Calu3 (cell line): ENCODE data around the gene GOLGA8T. TPM values are rescaled to one million over a fixed set of nuclear protein-coding genes. Genes with fewer than 3 reads are reported as not detected.
"Not testable (repeated sequence)": the region's sequence is repeated elsewhere in the genome, so short reads cannot be mapped to it uniquely, and the experiment has no call there.

Experiments used
- BruUV-seq: library from RNA; stranded (reverse); fragments of 400-500 nt; replicated peaks from 2 replicates; lab custom pipeline; 2021; lab: Mats Ljungman, UMichigan
- CTCF ChIA-PET: fragments of 300-600 bp; sonication (Branson Sonifier 250); formaldehyde crosslinking; loops from one replicate; lab custom pipeline; 2022; ENCODE audit warnings: antibody characterized with exemption; lab: Charles Lee
- DNase-seq: peaks from one replicate; pipeline ENCODE4 v3.0.0; 2022
- H3K27ac Mint-ChIP-seq: one replicate; pipeline ENCODE4 v1.8.0; 2022; ENCODE audit warnings: mixed read lengths; ENCODE audit not compliant: unreplicated experiment
- H3K27me3 Mint-ChIP-seq: one replicate; pipeline ENCODE4 v1.8.0; 2022; ENCODE audit warnings: mixed read lengths; ENCODE audit not compliant: unreplicated experiment
- H3K36me3 Mint-ChIP-seq: one replicate; pipeline ENCODE4 v1.8.0; 2022; ENCODE audit warnings: mild to moderate bottlenecking, moderate library complexity, mixed read lengths; ENCODE audit not compliant: insufficient read depth, unreplicated experiment
- H3K4me1 Mint-ChIP-seq: one replicate; pipeline ENCODE4 v1.8.0; 2022; ENCODE audit warnings: mild to moderate bottlenecking, low read depth, mixed read lengths; ENCODE audit not compliant: unreplicated experiment
- H3K4me3 Mint-ChIP-seq: one replicate; pipeline ENCODE4 v1.8.0; 2022; ENCODE audit warnings: mild to moderate bottlenecking, low read depth, moderate library complexity, mixed read lengths; ENCODE audit not compliant: unreplicated experiment
- H3K9me3 Mint-ChIP-seq: one replicate; pipeline ENCODE4 v1.8.0; 2022; ENCODE audit warnings: low read depth, mixed read lengths; ENCODE audit not compliant: unreplicated experiment
- intact Hi-C: fragments of 100-400 bp; cut with micrococcal nuclease; formaldehyde crosslinking; loops from one replicate; pipeline ENCODE4 v1.10.0; 2022; ENCODE audit not compliant: unreplicated experiment
- total RNA-seq: library from RNA; stranded (reverse); gene quantifications from 2 replicates; pipeline ENCODE4 v1.2.3, GENCODE V29; 2022

GOLGA8T gene
- total RNA-seq, 1 experiment from 2014 or later = not detected

GRCh38 chr15:30187429-30187828 lies 52.6 kb downstream of the GOLGA8T start:
- H3K9me3 Mint-ChIP-seq, H3K4me1 Mint-ChIP-seq, H3K27me3 Mint-ChIP-seq, CTCF ChIA-PET, intact Hi-C loops, DNase-seq, H3K4me3 Mint-ChIP-seq, H3K27ac Mint-ChIP-seq, H3K36me3 Mint-ChIP-seq, BruUV-seq: not testable (repeated sequence)

- CTCF ChIA-PET, H3K4me1 Mint-ChIP-seq, BruUV-seq, H3K4me3 Mint-ChIP-seq, DNase-seq, H3K36me3 Mint-ChIP-seq, intact Hi-C loops, H3K9me3 Mint-ChIP-seq, H3K27me3 Mint-ChIP-seq, H3K27ac Mint-ChIP-seq: not testable (repeated sequence)
These were observed 54.9 kb downstream of the GOLGA8T start for GRCh38 chr15:30189754-30190153.

GRCh38 chr15:30191143-30191542 lies 56.3 kb downstream of the GOLGA8T start:
- intact Hi-C loops, DNase-seq, H3K27me3 Mint-ChIP-seq, H3K9me3 Mint-ChIP-seq, H3K27ac Mint-ChIP-seq, CTCF ChIA-PET, H3K4me1 Mint-ChIP-seq, BruUV-seq, H3K36me3 Mint-ChIP-seq, H3K4me3 Mint-ChIP-seq: not testable (repeated sequence)

- DNase-seq, H3K9me3 Mint-ChIP-seq, H3K4me1 Mint-ChIP-seq, H3K4me3 Mint-ChIP-seq, CTCF ChIA-PET, H3K36me3 Mint-ChIP-seq, BruUV-seq, intact Hi-C loops, H3K27me3 Mint-ChIP-seq, H3K27ac Mint-ChIP-seq: not testable (repeated sequence)
These were observed 56.8 kb downstream of the GOLGA8T start for GRCh38 chr15:30191639-30192038.

- BruUV-seq, H3K36me3 Mint-ChIP-seq, H3K27ac Mint-ChIP-seq, DNase-seq, H3K9me3 Mint-ChIP-seq, H3K4me1 Mint-ChIP-seq, H3K4me3 Mint-ChIP-seq, H3K27me3 Mint-ChIP-seq, CTCF ChIA-PET, intact Hi-C loops: not testable (repeated sequence)
These were observed 57.4 kb downstream of the GOLGA8T start for GRCh38 chr15:30192119-30192745.

GRCh38 chr15:30192892-30193291 lies 58.0 kb downstream of the GOLGA8T start:
- BruUV-seq, H3K36me3 Mint-ChIP-seq, intact Hi-C loops, H3K27me3 Mint-ChIP-seq, H3K4me3 Mint-ChIP-seq, DNase-seq, H3K27ac Mint-ChIP-seq, H3K9me3 Mint-ChIP-seq, CTCF ChIA-PET, H3K4me1 Mint-ChIP-seq: not testable (repeated sequence)

Other genes with a start within 250 kb of the GOLGA8T start
- gene GOLGA8J, start 52.1 kb upstream of the GOLGA8T start, total RNA-seq = not detected in 2 replicates